Retina (tissue), 1 donor: Measurements from ENCODE around the gene NUP210.
"Not testable (repeated sequence)": the region's sequence is repeated elsewhere in the genome, so short reads cannot be mapped to it uniquely, and the experiment has no call there.

ENCODE experiments used
- DNase-seq: peaks from one replicate; pipeline ENCODE4 v3.0.0-alpha.2; 2016

NUP210 gene

DNA sequence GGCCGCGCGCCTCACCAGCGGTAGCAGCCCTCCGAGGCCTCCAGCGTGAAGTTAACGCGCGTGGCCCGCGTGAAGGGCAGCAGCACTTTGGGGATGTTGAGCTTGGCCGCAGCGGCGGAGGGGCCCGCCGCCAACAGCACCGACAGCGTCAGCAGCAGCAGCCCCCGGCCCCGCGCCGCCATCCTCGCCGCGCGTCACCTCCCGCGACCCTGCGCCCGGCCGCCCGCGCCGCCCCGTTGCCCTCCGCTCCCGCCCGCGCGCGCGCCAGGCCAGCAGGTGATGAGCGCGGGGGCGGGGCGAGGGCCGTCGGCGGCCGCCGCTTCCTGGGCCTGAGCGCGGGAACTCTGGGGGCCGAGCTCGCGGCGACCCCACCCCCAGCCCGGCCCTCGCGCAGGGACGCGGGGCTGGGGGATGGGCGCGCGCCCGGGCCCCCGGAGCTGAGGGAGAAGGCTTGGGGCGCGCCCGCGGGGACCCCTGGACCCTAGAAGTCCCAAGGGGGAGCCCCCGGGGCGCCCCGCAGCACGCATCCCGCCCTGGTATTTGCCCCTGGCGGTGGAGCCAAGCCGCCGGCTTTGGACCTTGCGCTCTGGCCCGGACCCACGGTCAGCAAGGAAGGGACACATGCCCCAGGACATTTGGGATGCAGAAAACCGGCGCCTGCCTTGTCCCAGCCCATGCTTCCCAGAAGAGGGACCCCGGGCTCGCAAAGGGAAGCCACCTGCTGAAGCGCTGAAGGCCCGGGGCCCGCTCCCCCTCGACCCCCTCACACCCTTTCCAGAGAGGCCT, at the start of gene NUP210:
Gene NUP210 (minus strand): TSS at position 278 of the 786 bp plus-strand sequence. CDS start 96 bp downstream, at position 182.
- peak; percentile 69 for DNase-seq

DNA sequence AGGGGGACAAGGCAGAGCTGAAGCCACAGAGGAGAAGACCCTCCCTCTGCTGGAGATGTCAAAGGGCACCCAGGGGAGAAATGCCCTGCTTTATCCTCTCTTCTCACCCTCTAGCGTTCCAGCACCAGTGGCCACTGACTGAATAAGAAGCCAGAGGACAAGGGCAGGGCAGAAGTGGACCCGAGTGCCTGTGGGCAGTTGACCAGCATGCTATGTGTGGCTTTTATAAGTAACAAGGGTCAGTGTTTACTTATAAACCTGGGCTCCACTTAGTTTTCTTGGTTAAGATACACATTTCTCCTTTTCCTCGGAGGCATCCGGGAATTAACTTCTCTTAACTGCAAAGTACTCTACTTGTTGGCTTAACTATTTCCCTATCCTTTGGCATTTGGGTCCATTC, 46.7 kb upstream of the NUP210 start:
- no peak for DNase-seq

DNA sequence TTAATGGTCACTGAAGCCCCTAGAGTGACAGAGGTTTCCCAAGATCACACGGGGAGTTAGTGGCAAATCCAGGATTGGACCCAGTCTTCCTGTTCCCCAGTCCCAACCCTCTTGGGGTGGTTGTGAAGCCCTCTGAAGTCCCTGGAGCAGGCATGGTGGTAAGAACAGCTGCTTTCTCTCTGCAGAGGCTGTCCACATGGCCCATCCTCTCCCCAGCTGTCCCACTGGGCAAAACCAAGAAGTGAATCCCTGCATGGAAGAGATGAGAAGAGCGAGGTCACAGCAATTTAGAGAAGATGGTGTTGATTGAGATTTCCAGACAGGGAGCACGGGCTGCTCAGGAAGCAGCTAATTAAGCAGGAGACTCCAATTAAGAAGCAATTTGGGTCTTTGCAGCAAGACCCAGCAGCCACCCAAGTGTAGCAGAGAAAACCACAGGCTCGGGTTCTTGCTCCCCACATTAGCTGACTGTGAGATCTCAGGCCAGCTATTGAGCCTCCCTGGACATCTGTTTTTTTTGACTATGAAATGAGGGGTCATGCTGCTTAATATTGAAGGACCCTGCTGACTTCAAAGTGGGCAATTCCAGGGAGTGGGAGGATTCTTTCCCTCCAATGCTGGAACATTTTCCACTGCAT, 45.2 kb upstream of the NUP210 start:
- DNase-seq, result no peak

DNA sequence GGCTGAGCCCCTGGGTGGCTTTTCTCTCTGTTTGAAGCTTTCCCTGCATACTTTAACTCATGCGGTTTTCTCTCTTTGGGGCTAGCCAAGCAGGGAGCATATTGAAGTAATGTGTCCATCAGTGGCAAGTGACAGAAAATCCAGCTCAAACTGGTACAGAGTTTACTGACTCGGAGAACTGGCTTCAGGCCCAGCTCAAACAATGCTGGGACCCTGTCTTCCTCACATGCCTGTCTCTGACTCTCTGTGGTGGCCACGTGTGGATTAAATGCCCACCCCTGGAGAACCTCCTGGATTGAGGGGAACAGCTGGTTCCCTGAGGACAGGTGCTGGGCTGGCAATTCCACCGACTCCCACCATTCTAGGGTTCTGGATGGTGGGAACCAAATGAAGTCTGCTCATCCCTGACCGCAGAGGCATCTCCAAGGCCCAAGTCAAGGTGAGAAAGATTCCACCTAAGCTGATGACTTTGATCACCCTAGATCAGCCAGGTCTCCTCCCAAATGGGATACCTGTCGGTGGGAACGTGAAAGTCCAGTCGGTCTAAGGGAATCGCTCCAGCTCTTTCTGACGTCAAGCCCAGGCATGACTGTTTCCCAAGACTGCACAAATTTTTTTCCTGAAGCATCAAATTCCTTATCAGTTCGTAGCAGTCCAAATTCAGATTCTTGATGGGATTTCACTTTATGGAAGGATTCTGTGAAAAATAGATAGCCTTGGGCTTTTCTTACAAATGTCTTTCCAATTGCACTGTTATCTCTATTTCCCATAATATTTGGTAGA, 43.7 kb upstream of the NUP210 start:
- DNase-seq, result no peak

DNA sequence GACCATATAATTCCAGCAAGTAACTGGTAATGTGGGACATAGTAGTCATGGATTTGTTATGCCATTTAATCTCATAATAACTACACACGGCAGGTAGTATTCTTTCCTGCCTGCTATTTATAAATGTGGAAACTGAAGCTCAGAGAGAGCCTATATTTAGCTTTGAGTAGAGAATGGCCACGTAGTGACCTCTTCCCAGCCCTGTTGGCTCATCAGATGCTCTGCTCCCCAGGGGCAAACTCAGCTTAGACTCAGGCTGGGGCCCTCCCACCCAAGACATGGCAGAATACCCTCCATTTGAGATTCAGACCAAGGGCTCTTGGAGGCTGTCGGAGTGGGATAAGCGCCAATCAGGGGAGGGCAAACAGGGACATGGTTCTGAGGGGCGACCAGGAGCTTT, 42.7 kb upstream of the NUP210 start:
- DNase-seq, result no peak

DNA sequence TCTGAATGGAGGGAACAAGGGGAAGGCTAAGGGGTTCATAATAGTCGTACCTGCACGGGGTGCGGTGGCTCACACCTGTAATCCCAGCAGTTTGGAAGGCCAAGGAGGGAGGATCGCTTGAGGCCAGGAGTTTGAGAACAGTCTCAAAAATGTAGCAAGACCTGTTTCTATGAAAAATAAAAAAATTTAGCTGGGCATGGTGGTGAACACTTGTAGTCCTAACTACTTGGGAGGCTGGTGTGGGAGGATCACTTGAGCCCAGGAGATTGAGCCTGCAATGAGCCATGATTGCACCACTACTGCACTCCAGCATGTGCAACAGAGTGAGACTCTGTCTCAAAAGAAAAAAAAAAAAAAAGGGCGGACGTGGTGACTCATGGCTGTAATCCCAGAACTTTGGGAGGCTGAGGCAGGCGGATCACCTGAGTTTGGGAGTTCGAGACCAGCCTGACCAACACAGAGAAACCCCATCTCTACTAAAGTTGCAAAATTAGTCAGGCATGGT, 42.1 kb upstream of the NUP210 start:
- no peak for DNase-seq

DNA sequence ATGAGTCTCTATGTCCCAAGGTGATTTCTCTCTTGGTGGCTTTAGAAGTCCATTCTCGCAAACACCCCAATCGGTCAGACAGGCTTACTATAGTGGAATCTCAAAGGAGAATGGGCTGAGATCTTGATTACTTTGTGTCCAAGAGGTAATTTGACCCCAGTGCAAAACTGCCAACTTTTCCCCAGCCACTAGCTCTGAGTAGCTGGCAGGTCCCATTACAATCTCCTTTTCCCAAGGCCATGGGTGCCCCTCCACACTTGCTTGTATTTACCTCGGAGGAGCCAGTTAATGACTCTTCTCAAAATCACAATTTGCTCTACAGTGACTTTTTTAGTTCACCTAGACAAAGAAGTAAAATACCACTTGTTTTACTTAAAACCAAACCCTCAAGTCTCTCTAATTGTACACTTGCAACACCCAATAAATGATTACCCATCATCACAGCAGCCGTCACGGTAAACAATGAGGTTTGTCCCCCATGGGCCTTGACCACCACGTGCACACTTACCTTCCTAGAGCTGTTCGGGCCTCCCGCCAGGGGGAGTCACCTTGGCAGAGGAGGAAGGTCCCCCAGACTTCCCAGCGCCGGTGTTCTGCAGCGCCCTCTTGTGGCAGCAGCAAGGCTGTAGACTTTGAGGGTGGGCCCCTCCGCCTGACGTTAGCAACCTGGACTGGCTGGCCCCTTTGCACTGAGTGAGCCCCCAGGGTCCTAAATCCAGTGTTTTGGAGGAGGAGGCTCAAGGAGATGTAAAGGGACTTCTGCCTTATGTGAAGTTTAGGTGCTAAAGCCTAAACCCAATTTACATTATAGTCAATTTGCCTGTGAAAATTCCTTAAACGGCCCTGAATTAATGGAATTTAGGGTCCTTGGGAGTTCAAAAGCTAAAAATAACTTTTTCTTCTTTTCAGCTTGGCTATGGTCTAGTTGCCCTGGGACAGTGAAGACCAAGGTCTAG, 41.3 kb upstream of the NUP210 start:
- DNase-seq, result peak; percentile 73

DNA sequence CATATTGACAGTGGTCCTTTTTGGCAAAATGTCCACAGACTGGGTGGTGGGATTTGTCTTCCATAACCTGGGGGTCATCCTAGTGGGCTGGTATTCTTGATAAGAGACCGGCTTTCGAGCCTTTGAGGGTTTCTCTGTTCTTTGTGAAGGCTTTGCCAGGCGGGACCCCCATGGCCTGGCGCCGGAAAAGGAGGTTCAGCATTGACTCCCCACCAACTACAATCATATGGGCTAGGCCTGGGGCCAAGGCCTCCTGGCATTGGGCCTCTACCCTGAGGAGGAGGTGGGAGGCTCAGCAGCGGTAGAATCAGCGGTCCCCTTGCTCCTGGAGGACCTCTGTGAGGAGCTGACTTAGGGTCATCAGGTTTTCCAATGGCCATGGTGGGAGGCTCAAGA, 40.2 kb upstream of the NUP210 start:
- DNase-seq, result no peak

DNA sequence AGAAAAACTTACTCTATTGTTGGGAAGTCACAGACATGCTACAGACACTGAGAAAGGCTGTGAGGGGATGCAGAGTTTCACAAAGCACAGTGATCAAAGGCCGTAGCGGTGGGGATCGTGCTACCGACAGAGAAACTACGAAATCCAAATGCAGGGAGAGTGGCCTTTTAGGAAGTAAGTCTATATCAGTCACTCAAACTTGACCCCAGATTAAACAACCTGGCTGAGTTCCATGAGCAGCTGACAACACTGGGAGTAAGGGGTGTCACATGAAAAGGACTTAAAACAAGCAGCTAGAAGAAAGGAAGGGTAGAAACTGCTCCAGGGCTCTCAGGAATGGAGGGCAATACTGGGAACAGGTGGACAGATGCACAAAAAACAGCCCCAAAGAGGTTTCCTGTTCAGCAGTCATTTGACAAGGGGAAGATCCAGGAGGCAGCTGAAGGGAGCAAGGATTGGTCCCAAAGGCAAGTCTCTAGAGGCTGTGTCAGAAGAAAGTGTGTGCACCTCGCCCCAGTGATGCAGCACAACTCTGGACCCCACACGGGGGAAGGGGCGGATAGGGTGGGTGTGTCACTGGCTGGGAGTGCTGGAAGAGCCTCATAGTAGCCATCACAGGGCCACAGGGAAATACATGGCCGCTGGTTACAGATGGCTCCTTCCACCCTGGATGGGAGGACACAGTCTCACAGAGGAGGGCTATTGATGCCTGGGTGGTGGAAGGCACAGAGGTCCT, 39.7 kb upstream of the NUP210 start:
- DNase-seq, result no peak

DNA sequence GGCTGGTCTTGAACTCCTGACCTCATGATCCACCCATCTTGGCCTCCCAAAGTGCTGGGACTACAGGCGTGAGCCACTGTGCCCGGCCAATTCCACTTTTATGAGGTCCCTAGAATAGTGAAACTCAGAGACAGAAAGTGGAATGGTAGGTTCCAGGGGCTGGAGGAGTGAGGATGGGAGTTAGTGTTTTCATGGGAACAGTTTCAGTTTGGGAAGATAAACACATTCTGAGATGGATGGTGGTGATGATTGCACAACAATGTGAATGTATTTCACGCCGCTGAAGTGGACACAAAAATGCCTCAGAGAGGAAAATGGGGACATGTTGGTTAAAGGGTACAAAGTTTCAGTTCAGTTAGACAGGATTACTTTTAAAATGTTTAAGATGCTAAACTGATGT, 37.5 kb upstream of the NUP210 start:
- no peak for DNase-seq

DNA sequence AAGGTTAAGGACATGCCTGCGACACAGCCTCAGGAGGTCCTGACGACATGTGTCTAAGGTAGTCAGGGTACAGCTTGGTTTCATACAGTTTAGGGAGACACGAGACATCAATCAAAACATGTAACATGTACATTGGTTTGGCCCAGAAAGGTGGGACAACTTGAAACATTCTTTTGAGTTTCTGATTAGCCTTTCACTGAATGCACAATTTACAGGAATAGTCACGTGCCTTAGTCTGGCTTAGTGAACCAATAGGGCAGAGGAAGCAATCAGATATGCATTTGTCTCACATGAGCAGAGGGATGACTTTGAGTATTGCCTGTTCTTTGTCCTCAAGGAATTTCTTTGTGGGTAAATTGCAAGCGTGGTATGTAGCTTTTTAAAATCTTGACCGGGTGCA, 35.5 kb upstream of the NUP210 start:
- DNase-seq, result no peak

DNA sequence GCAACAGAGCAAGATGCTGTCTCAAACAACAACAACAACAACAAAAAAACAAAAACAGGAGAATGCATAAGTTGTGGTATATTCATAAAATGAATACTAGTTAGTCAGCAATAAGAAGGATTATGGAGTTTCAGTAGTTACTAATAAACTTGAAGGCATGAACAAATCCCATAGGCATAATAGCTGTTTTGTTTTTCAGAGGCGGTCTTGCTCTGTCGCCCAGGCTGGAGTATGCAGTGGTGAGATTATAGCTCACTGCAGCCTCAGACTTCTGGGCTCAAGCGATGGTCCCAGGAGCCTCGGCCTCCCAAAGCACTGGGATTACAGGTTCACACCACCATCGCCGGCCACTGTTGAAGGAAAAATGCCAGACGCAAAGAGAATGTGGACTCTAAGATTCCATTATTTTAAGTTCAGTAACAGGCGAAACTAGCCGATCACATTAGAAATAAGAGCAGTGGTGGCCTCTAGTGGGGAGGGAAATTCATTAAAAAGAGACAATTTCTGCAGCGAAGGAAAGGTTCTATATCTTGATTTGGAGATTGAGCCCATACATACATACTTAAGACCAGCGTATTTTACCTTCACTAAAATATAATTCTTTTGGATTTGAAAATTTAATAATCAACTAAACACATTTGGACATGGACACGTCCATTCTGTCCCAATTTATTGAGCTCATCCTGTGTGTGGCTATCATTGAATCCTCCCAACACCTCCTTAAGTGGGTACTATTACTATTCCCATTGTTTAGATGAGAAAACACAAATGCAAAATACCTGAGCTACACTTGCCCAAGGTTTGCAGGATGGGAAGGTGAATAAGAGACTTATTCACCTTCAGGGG, 32.6 kb upstream of the NUP210 start:
- peak; percentile 62 for DNase-seq

DNA sequence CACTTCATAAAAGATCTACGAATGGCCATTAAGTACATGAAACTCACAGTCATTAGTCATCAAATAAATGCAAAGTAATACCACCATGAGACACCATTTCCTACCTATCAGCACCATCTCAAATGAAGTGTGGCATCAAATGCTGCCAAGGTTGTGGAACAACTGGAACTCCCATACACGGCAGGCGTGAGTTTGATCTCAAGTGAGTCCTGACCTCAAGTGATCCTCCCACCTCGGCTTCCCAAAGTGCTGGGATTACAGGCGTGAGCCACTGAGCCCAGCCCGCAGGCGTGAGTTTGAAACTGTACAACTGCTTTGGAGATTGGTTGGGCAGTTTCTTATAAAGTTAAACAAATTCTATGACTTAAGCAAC, 31.2 kb upstream of the NUP210 start:
- no peak for DNase-seq

DNA sequence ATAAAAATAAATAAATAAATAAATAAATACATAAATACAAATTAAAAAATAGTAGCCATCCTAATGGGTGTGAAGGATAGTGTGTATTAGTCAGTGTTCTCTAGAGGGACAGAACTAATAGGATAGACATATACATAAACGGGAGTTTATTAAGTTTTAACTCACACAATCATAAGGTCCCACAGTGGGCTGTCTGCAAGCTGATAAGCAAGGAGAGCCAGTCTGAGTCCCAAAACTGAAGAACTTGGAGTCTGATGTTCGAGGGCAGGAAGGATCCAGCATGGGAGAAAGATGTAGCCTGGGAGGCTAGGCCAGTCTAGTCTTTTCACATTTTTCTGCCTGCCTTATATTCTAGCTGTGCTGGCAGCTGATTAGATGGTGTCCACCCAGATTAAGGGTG, 22.8 kb upstream of the NUP210 start:
- not testable (repeated sequence) for DNase-seq

DNA sequence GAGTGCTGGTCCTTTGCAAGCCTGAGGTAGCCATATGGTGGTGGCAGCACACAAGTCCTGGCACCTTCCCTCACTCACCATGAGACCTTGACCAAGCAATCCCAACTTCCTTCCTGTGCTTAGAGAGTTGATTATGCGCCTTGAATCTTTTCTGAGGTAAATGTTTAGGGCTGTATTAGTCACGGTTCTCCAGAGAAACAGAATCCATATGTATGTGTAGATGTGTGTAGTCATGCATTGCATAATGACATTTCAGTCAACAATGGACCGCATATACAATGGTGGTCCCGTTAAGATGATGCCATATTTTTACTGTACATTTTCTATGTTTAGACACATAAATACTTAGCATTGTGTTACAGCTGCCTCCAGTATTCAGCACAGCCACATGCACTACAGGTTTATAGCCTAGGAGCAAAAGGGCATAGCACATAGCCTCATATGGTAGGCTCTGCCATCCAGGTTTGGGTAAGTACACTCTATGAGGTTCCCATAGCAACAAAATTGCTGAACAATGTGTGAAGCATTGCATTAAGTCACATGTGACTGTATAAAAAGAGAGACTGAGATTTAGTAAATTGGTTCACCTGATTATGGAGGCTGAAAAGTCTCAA, 20.2 kb upstream of the NUP210 start:
- no peak for DNase-seq

DNA sequence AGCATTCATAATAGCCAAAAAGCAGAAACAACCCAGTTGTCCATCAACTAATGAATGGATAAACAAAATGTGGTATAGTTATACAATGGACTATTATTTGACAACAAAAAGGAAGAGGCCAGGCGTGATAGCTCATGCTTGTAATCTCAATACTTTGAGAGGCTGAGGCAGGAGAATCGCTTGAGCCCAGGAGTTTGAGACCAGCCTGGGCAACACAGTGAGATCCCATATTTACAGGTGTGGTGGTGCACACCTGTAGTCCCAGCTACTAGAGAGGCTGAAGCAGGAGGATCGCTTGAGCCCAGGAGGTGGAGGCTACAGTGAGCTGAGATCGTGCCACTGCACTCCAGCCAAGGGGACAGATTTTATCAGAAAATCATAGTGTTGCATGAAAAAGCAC, 16.1 kb upstream of the NUP210 start:
- not testable (repeated sequence) for DNase-seq

DNA sequence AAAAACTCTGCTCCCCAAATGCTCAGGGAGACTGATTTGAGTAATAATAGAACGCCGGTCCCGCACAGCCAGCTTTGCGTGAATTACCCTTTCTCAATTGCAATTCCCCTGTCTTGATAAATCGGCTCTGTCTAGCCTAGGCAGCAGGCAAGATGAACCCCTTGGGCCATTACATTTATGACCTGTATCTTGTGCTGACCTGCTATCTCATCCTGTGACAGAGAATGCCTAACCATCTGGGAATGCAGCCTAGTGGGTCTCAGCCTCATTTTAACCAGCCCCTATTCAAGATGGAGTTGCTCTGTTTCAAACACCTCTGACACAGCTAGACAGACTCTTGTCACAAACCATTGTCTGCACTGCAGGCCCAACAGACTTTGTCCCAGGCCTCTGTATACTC, 13.8 kb upstream of the NUP210 start:
- no peak for DNase-seq

DNA sequence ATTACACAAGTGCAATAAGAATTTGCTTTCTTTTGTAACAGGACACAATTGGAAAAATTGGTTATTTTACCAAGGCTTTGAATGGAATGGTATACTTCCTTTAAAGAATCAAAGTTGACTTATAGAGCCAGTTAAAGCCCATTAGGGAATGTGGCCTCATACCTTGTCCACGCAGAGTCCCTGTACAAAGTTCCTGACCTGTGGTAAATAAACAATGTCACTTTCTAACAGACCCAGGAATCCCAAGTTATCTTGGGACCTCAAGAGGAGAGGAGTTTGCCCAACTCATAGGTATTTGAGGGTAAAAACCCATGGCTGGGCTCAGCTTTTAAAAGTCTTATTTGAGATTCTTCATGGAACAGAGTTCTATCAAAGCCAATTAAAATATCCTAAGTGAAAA, 12.0 kb upstream of the NUP210 start:
- DNase-seq, result no peak

DNA sequence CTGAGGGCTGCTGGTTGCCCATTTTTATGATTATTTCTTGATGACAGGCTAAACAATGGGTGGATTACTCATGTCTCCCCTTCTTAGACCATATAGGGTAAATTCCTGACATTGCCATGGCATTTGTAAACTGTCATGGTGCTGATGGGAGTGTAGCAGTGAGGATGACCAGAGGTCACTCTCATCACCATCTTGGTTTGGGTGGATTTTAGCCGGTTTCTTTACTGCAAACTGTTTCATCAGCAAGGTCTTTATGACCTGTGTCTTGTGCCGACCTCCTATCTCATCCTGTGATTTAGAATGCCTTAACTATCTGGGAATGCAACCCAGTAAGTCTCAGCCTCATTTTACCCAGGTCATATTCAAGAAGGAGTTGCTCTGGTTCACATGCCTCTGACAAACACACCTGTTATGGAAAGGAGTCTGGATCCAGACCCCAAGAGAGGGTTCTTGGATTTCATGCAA, 10.3 kb upstream of the NUP210 start:
- DNase-seq, result not testable (repeated sequence)

DNA sequence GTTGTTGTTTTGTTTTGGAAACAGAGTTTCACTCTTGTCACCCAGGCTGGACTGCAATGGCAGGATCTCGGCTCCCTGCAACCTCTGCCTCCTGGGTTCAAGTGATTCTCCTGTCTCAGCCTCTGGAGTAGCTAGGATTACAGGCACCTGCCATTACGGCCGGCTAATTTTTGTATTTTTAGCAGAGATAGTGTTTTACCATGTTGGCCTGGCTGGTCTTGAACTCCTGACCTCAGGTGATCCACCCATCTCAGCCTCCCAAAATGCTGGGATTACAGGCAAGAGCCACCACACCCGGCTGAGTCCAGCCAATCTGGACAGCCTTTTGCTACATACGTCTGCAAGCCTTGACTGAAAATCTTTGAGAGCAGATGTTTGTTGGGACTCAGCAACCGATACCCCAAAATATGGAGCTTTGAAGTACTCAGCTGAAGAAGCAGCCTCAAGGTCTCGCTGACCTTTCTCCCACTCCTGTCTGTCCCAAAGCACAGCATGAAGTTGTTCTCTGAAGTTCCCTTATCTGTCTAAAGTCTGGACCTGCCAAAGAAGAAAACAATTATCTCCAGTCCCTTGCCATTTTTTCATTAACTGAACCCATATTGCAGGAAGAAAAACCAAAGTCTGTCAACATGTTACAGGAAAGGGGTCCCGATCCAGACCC, 9.6 kb upstream of the NUP210 start:
- no peak for DNase-seq
